Measurements from ENCODE around the gene ANKS1B.

DNA sequence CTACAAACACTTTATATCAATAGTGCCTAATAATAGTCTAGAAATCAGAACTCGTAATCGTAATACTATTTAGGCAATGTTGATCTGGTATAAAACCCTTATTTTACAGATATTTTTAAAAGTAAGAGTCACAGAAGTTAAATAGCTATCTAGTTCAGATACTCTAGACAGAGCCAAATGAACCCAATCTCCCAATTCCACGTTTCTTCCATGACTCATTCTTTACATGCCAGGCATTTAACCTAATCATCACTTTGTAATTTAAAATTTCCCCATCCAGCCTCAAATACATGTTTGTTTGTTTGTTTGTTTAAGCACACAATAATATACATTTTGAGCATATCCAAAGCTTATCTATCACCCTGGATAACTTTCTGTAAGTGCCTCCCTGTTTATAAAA is 373.6 kb downstream of the ANKS1B start:
- TF ChIP-seq, protein P1, sequence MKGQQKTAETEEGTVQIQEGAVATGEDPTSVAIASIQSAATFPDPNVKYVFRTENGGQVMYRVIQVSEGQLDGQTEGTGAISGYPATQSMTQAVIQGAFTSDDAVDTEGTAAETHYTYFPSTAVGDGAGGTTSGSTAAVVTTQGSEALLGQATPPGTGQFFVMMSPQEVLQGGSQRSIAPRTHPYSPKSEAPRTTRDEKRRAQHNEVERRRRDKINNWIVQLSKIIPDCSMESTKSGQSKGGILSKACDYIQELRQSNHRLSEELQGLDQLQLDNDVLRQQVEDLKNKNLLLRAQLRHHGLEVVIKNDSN (IDR thresholded peaks at IDR 0.05), result no peak
- TF ChIP-seq TAF1 (IDR thresholded peaks at IDR 0.05; ENCODE audit: low read depth) (no peak), YY1 (IDR thresholded peaks at IDR 0.05; ENCODE audit: low read depth) (no peak), FOXM1 (IDR thresholded peaks at IDR 0.05; ENCODE audit: borderline replicate concordance, low read depth) (no peak), EGR1 (IDR thresholded peaks at IDR 0.05) (no peak), CEBPB (IDR thresholded peaks at IDR 0.05) (no peak), RAD21 (IDR thresholded peaks at IDR 0.05; ENCODE audit: low read depth) (no peak), NFIC (IDR thresholded peaks at IDR 0.05) (no peak)
- TF ChIP-seq, protein P2, sequence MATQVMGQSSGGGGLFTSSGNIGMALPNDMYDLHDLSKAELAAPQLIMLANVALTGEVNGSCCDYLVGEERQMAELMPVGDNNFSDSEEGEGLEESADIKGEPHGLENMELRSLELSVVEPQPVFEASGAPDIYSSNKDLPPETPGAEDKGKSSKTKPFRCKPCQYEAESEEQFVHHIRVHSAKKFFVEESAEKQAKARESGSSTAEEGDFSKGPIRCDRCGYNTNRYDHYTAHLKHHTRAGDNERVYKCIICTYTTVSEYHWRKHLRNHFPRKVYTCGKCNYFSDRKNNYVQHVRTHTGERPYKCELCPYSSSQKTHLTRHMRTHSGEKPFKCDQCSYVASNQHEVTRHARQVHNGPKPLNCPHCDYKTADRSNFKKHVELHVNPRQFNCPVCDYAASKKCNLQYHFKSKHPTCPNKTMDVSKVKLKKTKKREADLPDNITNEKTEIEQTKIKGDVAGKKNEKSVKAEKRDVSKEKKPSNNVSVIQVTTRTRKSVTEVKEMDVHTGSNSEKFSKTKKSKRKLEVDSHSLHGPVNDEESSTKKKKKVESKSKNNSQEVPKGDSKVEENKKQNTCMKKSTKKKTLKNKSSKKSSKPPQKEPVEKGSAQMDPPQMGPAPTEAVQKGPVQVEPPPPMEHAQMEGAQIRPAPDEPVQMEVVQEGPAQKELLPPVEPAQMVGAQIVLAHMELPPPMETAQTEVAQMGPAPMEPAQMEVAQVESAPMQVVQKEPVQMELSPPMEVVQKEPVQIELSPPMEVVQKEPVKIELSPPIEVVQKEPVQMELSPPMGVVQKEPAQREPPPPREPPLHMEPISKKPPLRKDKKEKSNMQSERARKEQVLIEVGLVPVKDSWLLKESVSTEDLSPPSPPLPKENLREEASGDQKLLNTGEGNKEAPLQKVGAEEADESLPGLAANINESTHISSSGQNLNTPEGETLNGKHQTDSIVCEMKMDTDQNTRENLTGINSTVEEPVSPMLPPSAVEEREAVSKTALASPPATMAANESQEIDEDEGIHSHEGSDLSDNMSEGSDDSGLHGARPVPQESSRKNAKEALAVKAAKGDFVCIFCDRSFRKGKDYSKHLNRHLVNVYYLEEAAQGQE (IDR thresholded peaks at IDR 0.05; ENCODE audit: low read depth), result no peak
